GM12878 (cell line): ENCODE measurements around the gene IPCEF1. TPM values are rescaled to one million over a fixed set of nuclear protein-coding genes. Genes with fewer than 3 reads are reported as not detected.

Experiments used
- ATAC-seq: fragments of 200-7000 bp; cut with Tn5 transposase; 3 replicates; pipeline ENCODE4 v1.9.1; 2020; ENCODE audit warnings: mild to moderate bottlenecking, moderate library complexity
- BruUV-seq: library from RNA; stranded (reverse); fragments of 400-500 nt; replicated peaks from 2 replicates; lab custom pipeline; 2021; lab: Mats Ljungman, UMichigan
- CTCF ChIA-PET: fragments of 300-600 bp; sonication (Branson Sonifier 250); formaldehyde crosslinking; extraction: SDS; loops from one replicate; lab custom pipeline; 2021; ENCODE audit warnings: inconsistent platforms; lab: Yijun Ruan, JAX
- POLR2A ChIA-PET: fragments of 350-600 bp; formaldehyde crosslinking; extraction: SDS; loops from one replicate; lab custom pipeline; 2021; ENCODE audit warnings: inconsistent platforms; lab: Charles Lee
- RAD21 ChIA-PET: fragments of 300-600 bp; sonication (Branson Sonifier 250); formaldehyde crosslinking; loops from one replicate; lab custom pipeline; 2023; ENCODE audit warnings: antibody characterized with exemption; ENCODE audit not compliant: unreplicated experiment; lab: Charles Lee
- SMC1A ChIA-PET: fragments of 300-600 bp; sonication (Branson Sonifier 250); formaldehyde crosslinking; loops from one replicate; lab custom pipeline; 2023; ENCODE audit not compliant: unreplicated experiment, uncharacterized antibody; lab: Charles Lee
- DNase-seq: peaks from one replicate; pipeline ENCODE4 v3.0.0-alpha.2; 2011; ENCODE audit warnings: low read depth, low spot score
- FAIRE-seq: peaks from 3 replicates; lab custom pipeline; 2011; peaks lifted over from hg19 to GRCh38; lab: Jason Lieb, UNC
- H2AFZ ChIP-seq: 2 replicates; pipeline ENCODE4 v1.6.0; 2011; ENCODE audit warnings: low read depth, low read length, control low read depth; ENCODE audit not compliant: control insufficient read depth
- H3K27ac ChIP-seq: 2 replicates; pipeline ENCODE4 v1.5.1; 2011; ENCODE audit warnings: control low read depth; ENCODE audit not compliant: control insufficient read depth, insufficient read depth
- H3K27me3 ChIP-seq, 2 experiments: replicated peaks in 1 of 2; 2 replicates each; pipeline versions ENCODE4 v1.6.0 to v1.6.1; 2011; ENCODE audit warnings: low read length in 1 of 2; ENCODE audit not compliant: control insufficient read depth in 2 of 2, insufficient read depth in 2 of 2
- H3K36me3 ChIP-seq, 2 experiments: 2 replicates each; pipeline ENCODE4 v1.5.1; 2011; ENCODE audit warnings: low read length in 1 of 2; ENCODE audit not compliant: control insufficient read depth in 2 of 2, insufficient read depth in 2 of 2
- H3K4me1 ChIP-seq: 2 replicates; pipeline ENCODE4 v1.6.1; 2011; ENCODE audit warnings: mild to moderate bottlenecking, low read length, moderate library complexity, mixed read lengths; ENCODE audit not compliant: control insufficient read depth, insufficient read depth
- H3K4me2 ChIP-seq: 2 replicates; pipeline ENCODE4 v1.6.0; 2011; ENCODE audit warnings: control low read depth; ENCODE audit not compliant: control insufficient read depth, insufficient read depth
- H3K4me3 ChIP-seq: fragments of 200-600 bp; sonication (generic); 2 replicates; pipeline ENCODE4 v1.5.1; 2016
- H3K79me2 ChIP-seq: 2 replicates; pipeline ENCODE4 v1.6.0; 2011; ENCODE audit warnings: low read length; ENCODE audit not compliant: control insufficient read depth, insufficient read depth
- H3K9ac ChIP-seq: 2 replicates; pipeline ENCODE4 v1.8.0; 2011; ENCODE audit warnings: low read length, control low read depth, mixed read lengths; ENCODE audit not compliant: control insufficient read depth, insufficient read depth
- H3K9me3 ChIP-seq: replicated peaks from 3 replicates; pipeline ENCODE4 v1.5.1; 2011; ENCODE audit warnings: mild to moderate bottlenecking, low read length; ENCODE audit not compliant: control insufficient read depth, insufficient read depth
- H4K20me1 ChIP-seq: 2 replicates; pipeline ENCODE4 v1.6.0; 2011; ENCODE audit not compliant: control insufficient read depth, insufficient read depth
- ELK1 ChIP-seq: IDR thresholded peaks from 2 replicates; pipeline ENCODE4 v1.6.1; 2012; ENCODE audit warnings: low read depth, low read length, improper control_type of control experiment
- EP300 ChIP-seq, 2 experiments: fragments of 150-350 bp in 1 of 2; IDR thresholded peaks; 2 replicates each; pipeline ENCODE4 v1.6.1; 2011 to 2012; ENCODE audit warnings: low read depth in 2 of 2, low read length in 2 of 2, borderline replicate concordance in 1 of 2, improper control_type of control experiment in 1 of 2, inconsistent platforms in 1 of 2; ENCODE audit not compliant: control insufficient read depth in 1 of 2
- IKZF2 ChIP-seq, 2 experiments: fragments of 450-650 bp; IDR thresholded peaks; 2 replicates each; pipeline ENCODE4 v1.6.1; 2017; ENCODE audit warnings: mild to moderate bottlenecking in 2 of 2, moderate library complexity in 2 of 2
- IRF3 ChIP-seq: fragments of 450-650 bp; IDR thresholded peaks from 2 replicates; pipeline ENCODE4 v1.6.1; 2014; ENCODE audit warnings: mild to moderate bottlenecking
- MEF2B ChIP-seq: fragments of 450-650 bp; IDR thresholded peaks from 2 replicates; pipeline ENCODE4 v1.6.1; 2018; ENCODE audit warnings: mild to moderate bottlenecking, moderate library complexity; ENCODE audit not compliant: partially characterized antibody, poor library complexity, severe bottlenecking
- MTA3 ChIP-seq: IDR thresholded peaks from 2 replicates; pipeline ENCODE4 v1.6.1; 2012; ENCODE audit warnings: low read length, inconsistent platforms, borderline replicate concordance
- PRDM15 ChIP-seq: fragments of 450-650 bp; formaldehyde crosslinking; IDR thresholded peaks from 2 replicates; pipeline ENCODE4 v1.4.0; 2020; ENCODE audit warnings: mild to moderate bottlenecking, moderate library complexity
- RAD21 ChIP-seq: IDR thresholded peaks from 2 replicates; pipeline ENCODE4 v1.6.1; 2011; ENCODE audit warnings: mild to moderate bottlenecking, low read depth, low read length, moderate library complexity; ENCODE audit not compliant: insufficient read depth
- RCOR1 ChIP-seq: conservative IDR thresholded peaks from 2 replicates; pipeline ENCODE4 v1.6.1; 2012; ENCODE audit warnings: low read depth, low read length, improper control_type of control experiment
- WGBS: methylation state at CpG from one replicate; pipeline ENCODE4 v1.1.6; 2016; ENCODE audit warnings: low lambda C conversion rate; ENCODE audit not compliant: insufficient replicate concordance, insufficient coverage; ENCODE audit errors: missing lambda C conversion rate; 5-methylcytosine and 5-hydroxymethylcytosine counted together
- in situ Hi-C: fragments of 300-500 bp; cut with MboI; formaldehyde crosslinking; loops from 9 replicates; pipeline ENCODE4 v1.14.3; 2018; ENCODE audit warnings: mixed read lengths
- intact Hi-C: fragments of 100-400 bp; cut with micrococcal nuclease; formaldehyde crosslinking; loops from one replicate; pipeline ENCODE4 v1.14.2; 2022; ENCODE audit not compliant: unreplicated experiment
- polyA plus RNA-seq, 11 experiments: library from polyadenylated mRNA; depleted of rRNA in 4 of 11; unstranded in 6 of 11; stranded (reverse) in 5 of 11; fragments of >200 nt; fragmentation: Nextera tagmentation in 4 of 11; fragmentation: Illumina TruSeq in 1 of 11; extraction: Ambion mirVana in 4 of 11; extraction: Trizol in 1 of 11; gene quantifications; 1 replicate in 1 of 11; 2 replicates in 10 of 11; pipeline versions ENCODE4 v1.2.1 to v1.2.3, GENCODE V29; 2011 to 2016; ENCODE audit warnings: inconsistent platforms in 2 of 11, missing spikeins in 2 of 11, low read depth in 1 of 11
- total RNA-seq, 4 experiments: library from RNA; depleted of rRNA in 3 of 4; stranded (reverse); fragments of >200 nt in 3 of 4; fragmentation: Illumina TruSeq in 1 of 4; extraction: Trizol in 1 of 4; gene quantifications; 2 replicates each; pipeline versions ENCODE4 v1.2.1 to v1.2.3, GENCODE V29; 2013 to 2021

The IPCEF1 gene
- total and polyA plus RNA-seq, 10 of the 15 experiments (the other 5 are each of a cell fraction or from before 2014, with no cell fraction given), result 1.3 to 137 (median 4.2) TPM

- no peaks in the 10 kb centered on the region for H4K20me1 ChIP-seq
- SMC1A ChIA-PET, result interaction anchor here (0.7 to 16.7 kb wide), 8 partner anchors 11 to 110 kb away, joined by 3 to 258 read pairs (median 4); no protein-coding TSS in a partner anchor
- in situ Hi-C loops, result no loop called here
- no peak overlapping the region for H3K9ac ChIP-seq
- TF ChIP-seq ELK1 (no peak), IKZF2 (IDR thresholded peaks at IDR 0.05) (no peak), RCOR1 (no peak), RAD21 (no peak), MTA3 (no peak), EP300 (IDR thresholded peaks at IDR 0.05; ENCODE audit: borderline replicate concordance in 1 of 2, control insufficient read depth in 1 of 2, low read depth in 2 of 2, low read length in 2 of 2) (no peak), MEF2B (no peak), PRDM15 (CRISPR knock-in tag) (no peak), IRF3 (no peak)
- TF ChIP-seq, all 136 proteins: peak for 0
- Histone ChIP-seq H2AFZ (no peak overlapping the region), H3K27ac (no peak overlapping the region), H3K4me1 (peaks cover 25% of the 10 kb centered on the region), H3K79me2 (peaks cover 7% of the 10 kb centered on the region), H3K9me3 (no peaks in the 10 kb centered on the region; the same call in 1 of the 3 replicates), H3K4me3 (no peak overlapping the region), H3K4me2 (peak overlapping the region; percentile 65), H3K27me3 (no peaks in the 10 kb centered on the region), H3K36me3 (peaks cover 3 to 15% of the 10 kb centered on the region in 2 experiments; a peak in 3 of 4 replicates)
- ChIA-PET POLR2A (no interaction called here), CTCF (interaction anchor here (0.8 to 1.0 kb wide), 3 partner anchors 26 to 112 kb away, joined by 3 read pairs; no protein-coding TSS in a partner anchor), RAD21 (interaction anchor here (1.1 to 1.9 kb wide), 4 partner anchors 9 to 113 kb away, joined by 3 to 7 read pairs (median 4); no protein-coding TSS in a partner anchor)
- ATAC-seq (no peak), FAIRE-seq (no peak), DNase-seq (no peak)
- intact Hi-C loops, result no loop called here
- BruUV-seq, result no TSS peak
- WGBS, result 60% methylated on average over 5 of the region's 5 CpGs
Measured at GRCh38 chr6:154164397-154164796, 192.2 kb downstream of the IPCEF1 start.
